ENCODE measurements around the gene DCN.

The DCN gene

DNA sequence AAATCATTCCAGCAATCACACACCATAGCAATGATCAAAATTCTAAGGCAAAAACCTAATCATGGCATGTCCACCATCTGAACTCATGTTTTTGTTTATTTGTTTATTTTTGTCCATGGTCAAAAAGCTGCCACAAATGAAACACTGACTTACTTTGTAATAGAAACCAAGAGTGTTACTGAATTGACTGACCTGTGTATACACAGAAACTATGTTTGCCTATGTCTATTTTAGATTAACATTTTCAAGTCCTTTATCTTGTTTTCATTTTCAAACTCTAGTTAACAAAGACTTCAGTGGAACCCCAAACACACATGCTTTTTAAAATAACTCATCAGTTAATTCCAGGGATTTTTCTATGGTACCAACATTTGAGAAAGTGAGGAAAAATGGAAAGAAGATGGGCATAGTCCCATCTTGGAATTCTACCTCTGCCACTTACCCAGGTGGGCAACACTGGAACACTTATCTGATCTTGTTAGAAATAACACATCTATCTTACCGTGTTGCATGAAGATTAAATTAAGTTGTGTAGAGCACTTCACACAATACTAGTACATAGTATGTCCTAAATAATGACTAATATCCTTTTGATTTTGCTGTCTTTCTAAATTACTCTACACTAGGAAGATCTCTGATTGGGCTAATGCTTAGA is 77.7 kb downstream of the DCN start:
- in situ Hi-C loops (cut with MboI; ENCODE audit: low pct_unique_long_range_greater_than_20kb, low sequenced_read_pairs, unreplicated experiment) = no loop called here
- TF ChIP-seq, protein P1, sequence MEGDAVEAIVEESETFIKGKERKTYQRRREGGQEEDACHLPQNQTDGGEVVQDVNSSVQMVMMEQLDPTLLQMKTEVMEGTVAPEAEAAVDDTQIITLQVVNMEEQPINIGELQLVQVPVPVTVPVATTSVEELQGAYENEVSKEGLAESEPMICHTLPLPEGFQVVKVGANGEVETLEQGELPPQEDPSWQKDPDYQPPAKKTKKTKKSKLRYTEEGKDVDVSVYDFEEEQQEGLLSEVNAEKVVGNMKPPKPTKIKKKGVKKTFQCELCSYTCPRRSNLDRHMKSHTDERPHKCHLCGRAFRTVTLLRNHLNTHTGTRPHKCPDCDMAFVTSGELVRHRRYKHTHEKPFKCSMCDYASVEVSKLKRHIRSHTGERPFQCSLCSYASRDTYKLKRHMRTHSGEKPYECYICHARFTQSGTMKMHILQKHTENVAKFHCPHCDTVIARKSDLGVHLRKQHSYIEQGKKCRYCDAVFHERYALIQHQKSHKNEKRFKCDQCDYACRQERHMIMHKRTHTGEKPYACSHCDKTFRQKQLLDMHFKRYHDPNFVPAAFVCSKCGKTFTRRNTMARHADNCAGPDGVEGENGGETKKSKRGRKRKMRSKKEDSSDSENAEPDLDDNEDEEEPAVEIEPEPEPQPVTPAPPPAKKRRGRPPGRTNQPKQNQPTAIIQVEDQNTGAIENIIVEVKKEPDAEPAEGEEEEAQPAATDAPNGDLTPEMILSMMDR (IDR thresholded peaks at IDR 0.05; ENCODE audit: extremely low read depth, insufficient read depth, missing control alignments) = no peak
- no peak for DNase-seq (ENCODE audit: low spot score)

DNA sequence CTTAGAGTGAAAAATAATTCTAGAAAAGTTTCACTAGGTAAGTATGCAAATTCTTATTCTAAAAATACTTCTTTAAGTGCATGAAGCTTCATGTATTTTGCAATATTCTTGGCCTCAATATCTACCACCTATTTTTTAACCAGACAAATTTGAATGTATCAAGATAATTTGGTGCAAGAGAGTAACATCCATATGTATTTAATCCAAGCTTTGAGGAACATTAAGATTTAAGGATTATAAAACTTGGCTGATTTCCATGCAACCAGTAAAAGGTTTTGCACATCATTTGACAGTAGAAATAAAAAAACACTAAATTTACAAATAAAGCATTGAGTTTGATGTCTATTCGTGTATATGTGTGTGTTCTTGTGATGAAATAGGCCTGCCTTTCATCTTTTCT is 79.0 kb downstream of the DCN start:
- in situ Hi-C loops (cut with MboI; ENCODE audit: low pct_unique_long_range_greater_than_20kb, low sequenced_read_pairs, unreplicated experiment) = no loop called here
- no peak for DNase-seq (ENCODE audit: low spot score)

DNA sequence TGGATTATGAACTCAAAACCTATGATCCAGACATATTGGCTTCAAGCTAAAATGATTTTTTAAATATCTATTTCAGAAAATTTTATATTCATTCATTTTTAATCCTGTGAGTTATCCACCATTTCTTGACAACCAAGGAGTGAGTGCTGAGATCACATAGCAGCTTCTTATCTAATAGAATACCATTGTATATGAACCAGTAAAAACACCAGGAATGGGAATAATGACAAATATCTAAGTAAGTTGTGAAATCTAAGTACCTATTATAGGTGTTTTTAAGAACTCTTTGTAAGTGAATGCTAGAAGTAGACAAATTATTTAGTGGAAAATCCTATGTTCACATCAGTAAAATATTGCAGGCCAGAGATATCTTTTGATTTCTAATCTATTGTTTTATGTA is 79.5 kb downstream of the DCN start:
- in situ Hi-C loops (cut with MboI; ENCODE audit: low pct_unique_long_range_greater_than_20kb, low sequenced_read_pairs, unreplicated experiment) = no loop called here

More for the DNA sequence above, 79.0 kb downstream of the DCN start:
- TF ChIP-seq, protein P1 (IDR thresholded peaks at IDR 0.05; ENCODE audit: extremely low read depth, insufficient read depth, missing control alignments) = no peak

DNA sequence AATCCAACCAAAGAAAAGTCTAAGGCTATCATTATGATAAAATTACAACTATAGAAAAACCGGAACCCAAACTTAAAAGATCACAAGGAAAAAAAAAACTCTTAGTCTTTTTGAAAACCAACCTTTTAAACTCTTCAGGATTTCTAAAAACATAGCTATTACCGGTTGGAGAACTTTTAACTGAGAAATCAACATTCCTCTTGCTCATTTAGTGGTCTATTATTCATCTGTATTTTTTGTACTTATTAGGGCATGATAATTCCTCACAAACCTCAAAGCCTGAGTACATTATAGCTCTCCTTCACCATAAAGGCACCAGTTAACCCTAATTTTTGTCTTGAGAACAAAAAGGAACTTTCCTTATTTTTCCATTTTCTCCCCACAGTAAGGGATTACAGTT is 81.7 kb downstream of the DCN start:
- in situ Hi-C loops (cut with MboI; ENCODE audit: low pct_unique_long_range_greater_than_20kb, low sequenced_read_pairs, unreplicated experiment) = no loop called here
- DNase-seq (ENCODE audit: low spot score) = no peak
- TF ChIP-seq, protein P1 (IDR thresholded peaks at IDR 0.05; ENCODE audit: extremely low read depth, insufficient read depth, missing control alignments) = no peak

More for the DNA sequence above, 79.5 kb downstream of the DCN start:
- DNase-seq (ENCODE audit: low spot score) = no peak
- TF ChIP-seq, protein P1 (IDR thresholded peaks at IDR 0.05; ENCODE audit: extremely low read depth, insufficient read depth, missing control alignments) = no peak

DNA sequence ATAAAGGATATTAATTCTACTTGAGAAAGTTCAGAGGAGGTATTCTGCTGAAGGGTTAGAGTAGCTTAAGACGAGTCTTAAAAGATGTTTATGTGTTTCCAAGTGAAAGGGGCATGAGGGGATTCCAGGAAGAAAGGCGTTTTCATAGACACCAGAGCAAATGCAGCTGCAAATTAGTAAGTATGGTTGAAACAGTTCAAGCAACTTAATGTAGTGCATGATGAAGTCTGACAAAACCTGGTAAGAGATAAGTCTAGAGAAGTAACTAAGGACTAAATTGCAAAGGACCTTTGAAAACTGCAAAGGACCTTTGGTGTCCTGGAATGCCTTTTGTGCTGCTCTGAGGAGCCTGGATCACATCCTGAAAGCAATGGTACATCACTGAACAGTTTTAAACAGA is 82.8 kb downstream of the DCN start:
- no peak for DNase-seq (ENCODE audit: low spot score)
- TF ChIP-seq, protein P1 (IDR thresholded peaks at IDR 0.05; ENCODE audit: extremely low read depth, insufficient read depth, missing control alignments) = no peak
- in situ Hi-C loops (cut with MboI; ENCODE audit: low pct_unique_long_range_greater_than_20kb, low sequenced_read_pairs, unreplicated experiment) = loop anchor here (10.0 kb wide), 1 partner anchor 115 kb away; no protein-coding TSS in a partner anchor

DNA sequence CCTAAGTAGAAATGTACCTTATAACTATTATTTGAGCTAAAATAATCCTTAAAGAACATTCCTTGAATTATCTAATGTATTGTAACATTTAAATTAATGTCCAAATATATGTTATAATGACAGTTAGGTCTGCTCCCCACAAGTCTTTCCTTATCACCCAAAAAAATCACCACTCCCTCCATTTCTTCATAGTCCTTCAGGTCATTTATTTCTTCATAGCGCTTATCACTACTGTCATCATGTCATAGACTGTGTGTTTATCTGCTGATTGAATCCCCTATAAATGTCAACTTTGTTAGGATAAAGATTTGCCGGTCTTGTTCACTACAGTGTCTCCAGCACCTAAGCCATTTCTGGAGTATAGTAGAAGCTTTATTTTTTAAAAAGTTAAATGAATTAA is 83.3 kb downstream of the DCN start:
- TF ChIP-seq, protein P1 (IDR thresholded peaks at IDR 0.05; ENCODE audit: extremely low read depth, insufficient read depth, missing control alignments) = no peak
- in situ Hi-C loops (cut with MboI; ENCODE audit: low pct_unique_long_range_greater_than_20kb, low sequenced_read_pairs, unreplicated experiment) = loop anchor here (10.0 kb wide), 1 partner anchor 115 kb away; no protein-coding TSS in a partner anchor
- no peak for DNase-seq (ENCODE audit: low spot score)
